Tibial artery (tissue), 4 donors: Measurements from ENCODE around the gene MORC2.

Experiments
- DNase-seq, 2 donors: peaks; one replicate each; pipeline ENCODE4 v3.0.0-alpha.2; 2019
- H3K27ac ChIP-seq, 2 donors: fragments of 200-600 bp; sonication (generic) in 1 of 2; 1 replicate in 1 of 2; 2 replicates in 1 of 2; pipeline ENCODE4 v1.5.1; 2018 to 2019; ENCODE audit warnings: mild to moderate bottlenecking in 1 of 2
- H3K27me3 ChIP-seq, 2 donors: fragments of 200-600 bp; sonication (generic) in 1 of 2; one replicate each; pipeline versions ENCODE4 v1.5.1 to v1.6.0; 2016 to 2019
- H3K36me3 ChIP-seq, 3 donors: fragments of 200-600 bp; sonication (generic) in 2 of 3; one replicate each; pipeline ENCODE4 v1.5.1; 2016 to 2019; ENCODE audit warnings: mild to moderate bottlenecking in 2 of 3
- H3K4me1 ChIP-seq, 4 donors: fragments of 200-600 bp; sonication (generic) in 2 of 4; 1 replicate in 3 of 4; 2 replicates in 1 of 4; pipeline ENCODE4 v1.5.1; 2016 to 2019
- H3K4me3 ChIP-seq, 2 donors: fragments of 200-600 bp; sonication (generic) in 1 of 2; 1 replicate in 1 of 2; 2 replicates in 1 of 2; pipeline ENCODE4 v1.5.1; 2018 to 2019; ENCODE audit warnings: mild to moderate bottlenecking in 2 of 2
- H3K9me3 ChIP-seq, 3 donors: fragments of 200-600 bp; sonication (generic) in 1 of 3; one replicate each; pipeline ENCODE4 v1.5.1; 2016 to 2019
- intact Hi-C: fragments of 100-400 bp; cut with DNase I; formaldehyde crosslinking; loops from one replicate; pipeline ENCODE4 v1.15.0; 2023; ENCODE audit warnings: low total_unique reads
- TF ChIP-seq, protein P1 (sequence below), 2 experiments: fragments of 200-600 bp in 1 of 2; fragments of 450-650 bp in 1 of 2; IDR thresholded peaks; one replicate each; pipeline ENCODE4 v1.5.1; 2017 to 2019; ENCODE audit warnings: antibody characterized with exemption in 2 of 2, mild to moderate bottlenecking in 1 of 2, moderate library complexity in 1 of 2

MORC2 gene

DNA sequence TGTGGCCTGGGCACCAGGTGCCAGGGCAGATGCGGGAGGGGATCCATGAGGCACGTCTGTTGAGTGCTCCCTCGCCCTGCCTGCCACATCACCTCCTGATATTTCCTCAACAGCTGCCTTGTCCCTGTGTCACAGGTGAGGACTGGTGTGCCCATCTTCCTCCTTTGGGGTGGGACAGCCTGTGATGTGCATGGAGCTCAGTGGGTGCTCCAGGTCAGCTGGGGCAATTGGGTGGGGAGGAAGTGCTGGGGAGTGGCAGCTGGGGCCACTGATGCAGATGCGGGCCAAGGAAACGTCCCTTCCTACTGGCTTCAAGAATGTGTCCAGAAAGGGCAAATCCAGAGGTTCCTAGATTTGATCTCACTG, 83.6 kb downstream of the MORC2 start:
- H3K36me3 ChIP-seq: peaks cover 0 to 21% (median 2%) of the 10 kb centered on the region in 3 donors
- intact Hi-C loops: no loop called here
- no peak for DNase-seq
- H3K4me3 ChIP-seq: no peak overlapping the region
- H3K4me1 ChIP-seq: no peaks in the 10 kb centered on the region
- no peak overlapping the region for H3K27ac ChIP-seq
- TF ChIP-seq, protein P1, sequence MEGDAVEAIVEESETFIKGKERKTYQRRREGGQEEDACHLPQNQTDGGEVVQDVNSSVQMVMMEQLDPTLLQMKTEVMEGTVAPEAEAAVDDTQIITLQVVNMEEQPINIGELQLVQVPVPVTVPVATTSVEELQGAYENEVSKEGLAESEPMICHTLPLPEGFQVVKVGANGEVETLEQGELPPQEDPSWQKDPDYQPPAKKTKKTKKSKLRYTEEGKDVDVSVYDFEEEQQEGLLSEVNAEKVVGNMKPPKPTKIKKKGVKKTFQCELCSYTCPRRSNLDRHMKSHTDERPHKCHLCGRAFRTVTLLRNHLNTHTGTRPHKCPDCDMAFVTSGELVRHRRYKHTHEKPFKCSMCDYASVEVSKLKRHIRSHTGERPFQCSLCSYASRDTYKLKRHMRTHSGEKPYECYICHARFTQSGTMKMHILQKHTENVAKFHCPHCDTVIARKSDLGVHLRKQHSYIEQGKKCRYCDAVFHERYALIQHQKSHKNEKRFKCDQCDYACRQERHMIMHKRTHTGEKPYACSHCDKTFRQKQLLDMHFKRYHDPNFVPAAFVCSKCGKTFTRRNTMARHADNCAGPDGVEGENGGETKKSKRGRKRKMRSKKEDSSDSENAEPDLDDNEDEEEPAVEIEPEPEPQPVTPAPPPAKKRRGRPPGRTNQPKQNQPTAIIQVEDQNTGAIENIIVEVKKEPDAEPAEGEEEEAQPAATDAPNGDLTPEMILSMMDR (IDR thresholded peaks at IDR 0.05): no peak
- no peaks in the 10 kb centered on the region for H3K27me3 ChIP-seq
- H3K9me3 ChIP-seq: no peaks in the 10 kb centered on the region

- Histone ChIP-seq H3K27ac (no peak overlapping the region), H3K4me3 (no peak overlapping the region), H3K27me3 (no peaks in the 10 kb centered on the region), H3K4me1 (no peaks in the 10 kb centered on the region), H3K36me3 (peaks cover 0 to 16% (median 2%) of the 10 kb centered on the region in 3 donors), H3K9me3 (no peaks in the 10 kb centered on the region)
- intact Hi-C loops: no loop called here
- TF ChIP-seq, protein P1 (IDR thresholded peaks at IDR 0.05): no peak
- DNase-seq: peak in 1 of 2 donors; percentile 63
Measured at GRCh38 chr22:30884211-30885000, 84.2 kb downstream of the MORC2 start.

GRCh38 chr22:30883586-30884145, 84.9 kb downstream of the MORC2 start:
- Histone ChIP-seq H3K27ac (no peak overlapping the region), H3K9me3 (no peaks in the 10 kb centered on the region), H3K27me3 (no peaks in the 10 kb centered on the region), H3K36me3 (peaks cover 0 to 8% (median 2%) of the 10 kb centered on the region in 3 donors), H3K4me1 (no peaks in the 10 kb centered on the region), H3K4me3 (no peak overlapping the region)
- TF ChIP-seq, protein P1 (IDR thresholded peaks at IDR 0.05): no peak
- intact Hi-C loops: no loop called here
- DNase-seq: peak in 1 of 2 donors; percentile 45

- H3K27ac ChIP-seq: no peak overlapping the region
- H3K9me3 ChIP-seq: no peaks in the 10 kb centered on the region
- no peak overlapping the region for H3K4me3 ChIP-seq
- DNase-seq: no peak
- peaks cover 0 to 5% (median 0%) of the 10 kb centered on the region in 3 donors for H3K36me3 ChIP-seq
- TF ChIP-seq, protein P1 (IDR thresholded peaks at IDR 0.05): no peak
- H3K4me1 ChIP-seq: no peaks in the 10 kb centered on the region
- H3K27me3 ChIP-seq: no peaks in the 10 kb centered on the region
- intact Hi-C loops: no loop called here
Measured at GRCh38 chr22:30882974-30883533, 85.5 kb downstream of the MORC2 start.

GRCh38 chr22:30882184-30882717, 86.3 kb downstream of the MORC2 start:
- intact Hi-C loops: no loop called here
- TF ChIP-seq, protein P1 (IDR thresholded peaks at IDR 0.05): no peak
- Histone ChIP-seq H3K27me3 (no peaks in the 10 kb centered on the region), H3K36me3 (peaks cover 0 to 1% (median 0%) of the 10 kb centered on the region in 3 donors), H3K4me3 (no peak overlapping the region), H3K4me1 (no peaks in the 10 kb centered on the region), H3K9me3 (no peaks in the 10 kb centered on the region), H3K27ac (no peak overlapping the region)
- DNase-seq: no peak
